Measurements from ENCODE around the gene TEX19.
"Not testable (repeated sequence)": the region's sequence is repeated elsewhere in the genome, so short reads cannot be mapped to it uniquely, and the experiment has no call there.

TEX19 gene

DNA sequence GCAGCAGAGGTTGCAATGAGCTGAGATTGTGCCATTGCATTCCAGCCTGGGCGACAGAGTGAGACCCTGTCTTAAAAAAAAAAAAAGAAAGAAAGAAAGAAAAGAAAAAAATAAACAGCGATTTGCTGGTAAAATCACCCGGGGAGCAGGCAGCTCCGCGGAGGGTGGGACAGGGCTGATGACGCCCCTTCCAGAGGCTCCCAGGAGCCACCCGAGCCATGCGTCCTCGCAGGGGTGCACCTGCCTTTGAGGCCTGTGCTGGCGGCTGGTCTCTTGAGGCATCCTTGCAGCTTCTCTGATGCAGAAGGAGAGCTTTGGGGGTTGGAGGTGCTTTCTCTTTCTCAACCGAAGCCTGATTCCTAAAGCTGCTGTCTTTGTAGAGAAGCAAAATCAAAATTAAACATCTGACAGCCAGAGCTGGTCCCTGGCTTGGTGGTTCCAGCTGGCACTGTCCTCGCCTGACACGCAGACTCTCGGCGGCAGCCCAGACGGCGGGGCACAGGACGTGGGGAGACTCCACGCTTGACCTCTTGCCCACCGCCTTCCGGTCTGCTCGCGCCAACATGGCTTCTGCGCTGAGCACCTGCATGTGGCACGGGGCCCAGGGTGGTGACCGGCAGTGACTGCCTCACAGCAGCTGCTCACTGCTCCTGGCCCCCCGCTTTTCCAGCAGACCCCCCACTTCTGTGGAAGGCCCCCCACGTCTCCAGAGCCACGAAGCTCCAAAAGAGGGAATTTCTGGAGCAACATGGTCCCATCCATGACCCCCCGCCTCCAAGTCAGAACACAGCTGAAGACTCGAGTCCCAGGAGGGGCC, 19.1 kb downstream of the TEX19 start:
- no peak for DNase-seq

DNA sequence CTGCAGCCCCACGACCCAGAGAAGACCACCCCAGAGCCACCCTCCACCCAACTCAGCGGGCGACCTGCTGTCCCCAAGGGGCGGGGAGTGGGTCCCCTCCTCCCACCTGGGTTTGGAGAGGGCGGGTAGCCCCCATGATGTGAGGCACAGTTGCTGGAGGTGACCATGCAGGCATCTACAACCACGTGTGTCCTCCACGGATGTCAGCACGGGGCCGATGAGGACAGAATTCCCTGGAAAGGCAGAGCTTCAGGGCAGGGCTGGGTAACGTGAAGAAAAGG, 19.6 kb downstream of the TEX19 start:
- no peak for DNase-seq

DNA sequence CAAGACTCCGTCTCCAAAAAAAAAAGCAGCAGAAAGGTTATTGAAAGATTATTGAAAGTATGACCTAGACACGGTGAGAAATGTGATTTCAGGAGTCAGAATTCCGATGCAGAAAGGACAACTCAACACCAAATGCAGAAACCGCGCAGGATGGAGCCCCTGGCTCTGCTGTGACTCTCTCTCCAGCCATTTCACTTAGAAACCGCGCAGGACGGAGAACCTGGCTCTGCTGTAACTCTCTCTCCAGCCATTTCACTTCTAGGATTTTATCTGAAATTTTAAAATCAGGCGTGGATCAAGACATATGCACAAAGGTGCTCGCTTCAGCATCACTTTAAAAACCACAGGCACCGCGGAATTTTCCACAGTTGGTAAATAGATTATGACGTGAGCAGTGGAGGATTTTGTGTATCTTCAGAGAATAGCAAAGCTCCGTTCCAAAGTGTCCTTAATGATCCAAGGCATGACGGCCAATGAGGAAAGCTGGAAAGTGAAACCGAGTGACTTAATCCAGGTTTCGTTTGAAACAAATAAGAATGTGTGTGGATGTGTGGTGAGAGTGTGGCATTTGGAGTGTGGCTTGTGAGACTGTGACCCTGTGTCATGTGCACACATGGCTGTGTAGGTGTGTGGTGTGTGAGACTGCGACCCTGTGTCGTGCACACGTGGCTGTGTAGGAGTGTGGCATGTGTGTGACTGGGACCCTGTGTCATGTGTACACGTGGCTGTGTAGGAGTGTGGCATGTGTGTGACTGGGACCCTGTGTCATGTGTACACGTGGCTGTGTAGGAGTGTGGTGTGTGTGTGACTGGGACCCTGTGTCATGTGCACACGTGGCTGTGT, 22.0 kb downstream of the TEX19 start:
- DNase-seq = no peak

DNA sequence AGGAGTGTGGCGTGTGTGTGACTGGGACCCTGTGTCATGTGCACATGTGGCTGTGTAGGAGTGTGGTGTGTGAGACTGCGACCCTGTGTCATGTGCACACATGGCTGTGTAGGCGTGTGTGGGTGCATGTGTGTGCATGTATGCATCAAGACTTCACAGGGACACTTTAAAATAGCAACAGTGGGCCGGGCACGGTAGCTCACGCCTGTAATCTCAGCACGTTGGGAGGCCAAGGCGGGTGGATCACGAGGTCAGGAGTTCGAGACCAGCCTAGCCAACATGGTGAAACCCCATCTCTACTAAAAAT, 22.6 kb downstream of the TEX19 start:
- not testable (repeated sequence) for DNase-seq

DNA sequence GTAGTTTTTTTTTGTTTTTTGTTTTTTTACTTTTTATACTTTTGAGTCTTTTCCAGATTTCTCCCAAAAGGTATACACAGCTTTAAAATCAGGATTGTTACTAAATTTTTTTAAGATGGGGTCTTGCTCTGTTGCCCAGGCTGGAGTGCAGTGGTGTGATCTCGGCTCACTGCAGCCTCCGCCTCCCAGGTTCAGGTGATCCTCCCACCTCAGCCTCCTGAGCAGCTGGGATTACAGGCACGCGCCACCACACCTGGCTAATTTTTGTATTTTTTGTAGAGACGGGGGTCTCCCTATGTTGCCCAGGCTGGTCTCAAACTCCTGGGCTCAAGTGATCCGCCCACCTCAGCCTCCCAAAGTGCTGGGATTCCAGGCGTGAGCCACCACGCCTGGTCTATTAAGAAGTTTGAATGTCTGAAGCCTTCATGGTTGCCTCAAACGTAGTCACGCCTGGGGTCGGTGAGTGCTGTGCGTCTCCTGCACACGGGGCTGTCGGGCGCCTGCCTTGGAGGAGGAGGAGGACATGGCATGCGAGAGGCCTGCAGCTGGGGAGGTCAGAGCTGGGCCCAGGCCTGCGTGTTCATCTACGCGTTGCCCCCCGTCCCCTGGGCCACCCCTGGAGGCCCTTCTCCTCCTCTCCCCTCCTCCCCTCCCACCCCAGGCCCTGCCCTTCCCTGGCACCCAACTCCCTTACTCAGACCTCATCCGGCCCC, 23.3 kb downstream of the TEX19 start:
- not testable (repeated sequence) for DNase-seq

DNA sequence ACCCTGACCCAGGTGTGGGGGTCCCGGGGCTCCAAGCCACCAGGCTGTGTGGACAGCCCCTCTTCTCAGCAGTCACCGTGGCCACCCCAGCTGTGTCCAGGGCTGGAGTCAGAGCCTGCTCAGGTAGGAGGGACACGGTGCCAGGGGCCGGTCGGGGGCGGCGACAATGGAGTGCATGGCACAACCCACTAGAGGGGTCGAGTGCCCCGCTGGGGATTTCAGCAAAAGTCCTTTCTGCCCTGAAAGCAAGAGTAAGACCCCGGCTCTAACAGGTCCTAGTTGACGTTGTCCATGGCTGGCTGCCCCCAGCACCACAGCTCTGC, 23.8 kb downstream of the TEX19 start:
- DNase-seq = no peak

DNA sequence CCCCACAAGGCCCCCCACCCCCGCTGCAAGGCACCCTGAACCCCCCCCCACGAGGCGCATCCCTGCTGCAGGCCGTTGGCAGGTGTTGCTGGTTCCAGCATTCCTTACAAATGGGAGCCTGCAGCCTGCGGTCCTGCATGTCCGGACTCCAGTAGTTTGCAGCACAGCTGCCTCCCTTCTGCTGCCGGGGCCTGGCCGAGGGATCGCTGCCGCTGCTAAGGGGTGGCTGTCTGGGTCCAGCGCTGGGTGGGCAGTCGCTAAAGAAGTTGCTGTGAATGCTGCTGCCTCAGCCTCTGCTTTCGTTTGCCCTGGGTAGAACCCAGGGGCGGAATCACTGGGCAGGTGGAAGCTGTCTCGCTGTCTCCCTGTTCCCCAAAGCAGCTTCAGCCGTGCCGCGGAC, 24.4 kb downstream of the TEX19 start:
- DNase-seq = no peak

DNA sequence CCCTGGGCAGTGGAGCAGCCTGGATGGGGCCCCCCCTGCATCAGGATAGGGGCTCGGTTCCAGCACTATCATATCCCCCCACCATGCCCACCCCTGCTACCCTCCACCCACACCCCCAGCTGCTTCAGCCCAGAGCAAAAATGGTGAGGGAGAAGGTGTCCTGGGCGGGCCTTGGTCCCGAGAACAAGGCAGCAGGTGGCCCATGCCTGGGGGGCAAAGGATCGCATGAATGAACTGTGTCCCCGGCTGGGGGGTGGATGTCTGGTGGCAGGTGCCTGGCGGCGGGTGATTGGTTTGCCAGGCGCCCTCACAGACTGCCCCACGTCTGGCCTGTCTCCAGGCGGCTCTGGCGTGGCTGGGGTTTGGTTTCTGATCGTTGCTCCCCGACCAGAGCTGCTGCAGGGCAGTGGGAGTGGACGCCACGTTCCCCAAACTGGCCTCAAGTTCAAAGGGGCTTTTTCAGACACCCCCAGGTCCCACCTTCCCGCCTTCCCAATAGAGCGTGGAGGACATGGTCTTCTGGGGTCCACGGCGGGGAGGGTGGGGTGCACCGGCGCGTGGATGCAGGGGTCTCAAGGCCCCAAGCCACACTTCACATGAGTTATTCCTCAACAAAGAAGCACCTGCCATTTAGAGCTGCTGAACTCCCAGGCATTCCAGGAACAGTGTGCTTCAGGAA, 25.1 kb downstream of the TEX19 start:
- no peak for DNase-seq

DNA sequence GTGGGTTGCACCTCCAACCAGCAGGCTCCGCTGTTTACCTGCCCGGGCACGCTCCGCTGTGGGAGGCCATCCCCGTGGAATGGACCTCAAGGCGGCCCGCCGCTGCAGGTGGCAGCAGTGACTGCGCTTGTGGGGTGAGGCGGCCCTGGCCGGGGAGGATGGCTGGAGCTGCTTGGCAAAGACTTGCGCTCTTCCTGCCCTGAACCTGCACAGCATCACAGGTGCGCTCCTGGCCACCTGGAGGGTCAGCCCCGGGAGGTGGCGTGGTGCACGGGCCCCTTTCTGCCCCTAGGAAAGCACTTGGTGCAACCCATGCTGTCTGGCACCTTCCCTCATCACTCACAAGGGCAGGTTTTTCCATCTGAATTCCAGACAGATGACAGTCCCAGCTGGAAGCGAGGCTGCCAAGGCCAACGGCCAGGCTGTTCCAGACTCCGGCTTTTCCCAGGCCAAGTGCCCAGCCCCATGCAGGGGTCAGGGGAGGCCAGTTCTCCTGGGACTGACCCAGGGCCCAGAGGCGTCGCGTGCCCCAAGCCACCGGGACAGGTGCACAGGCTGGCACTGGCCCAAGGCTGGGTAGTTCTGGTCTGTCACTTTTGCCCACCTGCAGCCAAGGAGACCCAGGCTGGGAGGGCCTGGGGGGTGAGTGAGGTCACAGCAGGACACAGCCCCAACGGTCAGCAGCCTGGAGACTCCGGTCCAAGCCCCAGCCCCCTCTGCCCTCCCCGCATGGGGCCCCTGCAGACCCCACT, 25.9 kb downstream of the TEX19 start:
- DNase-seq = no peak

DNA sequence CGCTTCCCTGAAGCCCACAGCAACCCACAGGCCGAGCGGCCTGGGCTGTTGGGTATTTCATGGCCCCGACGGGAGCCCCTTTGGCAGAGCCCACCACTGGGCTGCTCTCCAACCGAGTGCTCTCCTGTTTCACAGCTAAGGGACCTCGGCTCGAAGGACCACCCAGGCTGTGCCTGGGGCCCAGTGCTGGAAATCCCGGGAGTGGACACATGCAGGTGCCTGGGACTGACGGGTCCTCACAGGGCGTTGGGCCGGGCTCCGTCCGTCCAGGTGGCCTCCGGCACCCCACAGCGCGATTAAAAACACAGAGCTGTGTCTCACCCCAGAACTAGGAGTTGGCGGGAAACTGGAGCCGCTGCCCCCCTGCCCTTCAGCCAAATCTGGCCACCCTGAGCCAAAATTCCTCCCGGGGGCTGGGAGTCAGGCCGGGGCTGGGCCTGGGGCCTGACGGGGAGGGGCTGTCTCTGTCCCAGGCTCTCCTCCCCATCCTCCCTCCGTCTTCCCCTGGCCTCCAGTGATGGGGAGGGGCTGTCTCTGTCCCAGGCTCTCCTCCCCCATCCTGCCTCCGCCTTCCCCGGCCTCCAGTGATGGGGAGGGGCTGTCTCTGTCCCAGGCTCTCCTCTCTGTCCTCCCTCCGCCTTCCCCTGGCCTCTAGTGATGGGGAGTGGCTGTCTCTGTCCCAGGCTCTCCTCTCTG, 26.7 kb downstream of the TEX19 start:
- DNase-seq = no peak

DNA sequence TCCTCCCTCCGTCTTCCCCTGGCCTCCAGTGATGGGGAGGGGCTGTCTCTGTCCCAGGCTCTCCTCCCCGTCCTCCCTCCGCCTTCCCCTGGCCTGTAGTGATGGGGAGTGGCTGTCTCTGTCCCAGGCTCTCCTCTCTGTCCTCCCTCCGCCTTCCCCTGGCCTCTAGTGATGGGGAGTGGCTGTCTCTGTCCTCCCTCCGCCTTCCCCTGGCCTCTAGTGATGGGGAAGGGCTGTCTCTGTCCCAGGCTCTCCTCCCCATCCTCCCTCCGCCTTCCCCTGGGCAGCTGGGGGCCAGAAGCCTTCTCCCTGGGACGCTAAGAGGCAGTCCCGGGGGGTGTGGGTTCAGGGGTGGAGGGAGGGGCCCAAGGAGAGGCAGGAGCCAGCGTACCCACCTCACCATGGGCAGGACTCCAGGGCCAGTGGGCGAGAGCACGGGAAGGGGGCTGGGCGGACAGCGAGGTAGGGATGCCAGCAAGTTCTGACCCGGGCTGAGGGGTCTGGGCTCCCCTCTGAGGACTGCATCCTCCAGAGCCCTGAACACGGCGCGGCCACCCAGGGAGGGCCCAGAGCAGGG, 27.3 kb downstream of the TEX19 start:
- no peak for DNase-seq

DNA sequence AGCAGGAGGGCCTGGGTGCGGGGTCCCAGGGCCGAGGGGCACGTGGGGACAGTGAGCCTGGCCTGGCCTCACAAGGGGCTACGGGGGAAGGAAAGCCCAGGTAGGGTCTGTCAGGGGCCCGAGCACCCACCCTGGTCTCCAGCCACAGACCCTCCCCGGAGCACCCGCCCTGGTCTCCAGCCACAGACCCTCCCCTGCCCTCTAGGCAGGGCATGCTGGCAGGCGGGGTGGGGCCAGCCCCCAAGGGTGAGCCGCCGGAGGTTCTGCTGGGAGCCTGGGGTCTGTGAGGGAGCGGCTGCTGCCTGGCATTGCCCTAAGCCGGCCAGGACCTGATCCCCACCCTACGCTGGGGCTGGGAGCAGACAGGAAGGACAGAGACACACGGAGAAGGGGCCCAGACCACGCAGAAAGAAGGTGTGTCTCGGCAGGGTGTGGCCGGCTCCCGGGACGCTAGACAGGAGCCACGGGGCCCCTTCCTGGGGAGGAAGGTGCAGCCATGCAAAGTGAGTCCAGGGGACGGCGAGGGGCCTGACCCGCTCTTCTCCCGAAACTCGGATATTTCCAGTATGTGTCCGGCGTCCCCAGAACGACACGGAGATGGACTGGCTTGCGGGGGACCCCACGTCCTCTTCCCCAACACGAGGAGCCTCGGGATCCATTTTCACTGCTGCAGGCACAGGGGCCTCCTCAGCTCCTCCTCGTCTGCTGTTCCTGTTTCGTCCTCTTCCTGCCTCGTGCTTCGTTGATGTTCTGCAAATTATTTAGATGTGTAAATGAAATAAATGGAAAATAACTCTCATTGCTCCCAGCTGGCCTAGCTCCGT, 28.0 kb downstream of the TEX19 start:
- no peak for DNase-seq

DNA sequence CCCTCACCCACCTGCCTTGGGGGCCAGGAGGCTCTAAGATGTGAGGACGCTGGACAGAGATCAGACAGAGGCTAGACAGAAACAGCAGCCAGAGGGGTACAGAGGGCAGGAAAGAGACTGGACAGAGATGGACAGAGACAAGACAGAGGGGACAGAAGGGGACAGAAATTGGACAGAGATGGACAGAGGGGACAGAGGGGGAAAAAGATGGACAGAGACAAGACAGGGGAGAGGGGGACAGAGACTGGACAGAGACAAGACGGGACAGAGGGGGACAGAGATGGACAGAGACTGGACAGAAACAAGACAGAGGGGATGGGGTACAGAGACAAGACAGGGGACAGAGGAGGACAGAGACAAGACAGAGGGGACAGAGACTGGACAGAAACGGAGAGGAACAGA, 28.7 kb downstream of the TEX19 start:
- no peak for DNase-seq

DNA sequence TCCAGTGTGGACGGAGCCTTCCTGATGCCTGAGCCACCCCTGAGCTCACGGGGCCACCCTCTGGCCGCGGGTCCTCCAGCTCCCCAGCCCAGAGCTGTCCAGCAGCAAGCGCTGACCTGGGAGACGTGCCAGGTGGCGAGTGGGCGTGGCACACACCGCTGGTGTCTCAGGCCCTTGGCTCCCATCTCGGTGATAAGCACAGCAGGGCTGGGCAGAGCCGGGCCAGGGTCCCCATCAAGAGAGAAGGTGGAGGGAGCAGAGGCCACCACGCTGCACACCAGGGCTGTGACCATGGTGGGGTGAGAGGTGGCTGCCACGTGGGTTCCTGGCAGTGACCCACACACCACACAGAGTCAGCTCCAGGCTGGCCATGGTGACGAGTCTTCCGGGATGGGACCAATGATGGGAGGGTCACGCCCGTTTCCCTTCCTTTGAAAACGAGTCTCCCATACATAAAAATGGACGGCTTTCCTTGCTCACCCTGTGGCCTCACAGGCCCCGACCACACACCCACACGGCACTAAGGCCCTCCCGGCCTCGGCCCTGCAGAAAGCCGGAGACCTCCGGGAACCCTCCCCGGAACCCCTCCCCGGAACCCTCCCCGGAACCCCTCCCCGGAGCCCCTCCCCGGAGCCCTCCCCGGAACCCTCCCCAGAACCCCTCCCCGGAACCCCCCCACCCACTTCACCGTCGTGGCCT, 29.3 kb downstream of the TEX19 start:
- no peak for DNase-seq

DNA sequence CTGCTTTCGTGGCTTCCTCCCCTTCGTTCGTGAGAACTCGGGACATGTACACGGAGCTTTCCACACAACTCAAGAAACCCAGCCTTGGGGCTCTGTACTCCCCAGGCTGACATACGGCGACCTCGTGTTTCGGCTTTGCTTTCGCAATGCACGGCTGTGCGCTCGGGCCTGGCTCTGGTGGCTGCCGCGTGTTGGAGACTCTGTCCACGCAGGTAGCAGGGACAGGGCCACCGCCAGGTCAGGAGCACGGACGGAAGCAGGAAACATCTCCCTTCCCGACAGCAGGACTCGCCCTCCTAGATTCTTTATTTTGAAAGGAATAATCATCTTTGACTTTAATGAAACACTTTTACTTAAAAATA, 29.9 kb downstream of the TEX19 start:
- DNase-seq = no peak

DNA sequence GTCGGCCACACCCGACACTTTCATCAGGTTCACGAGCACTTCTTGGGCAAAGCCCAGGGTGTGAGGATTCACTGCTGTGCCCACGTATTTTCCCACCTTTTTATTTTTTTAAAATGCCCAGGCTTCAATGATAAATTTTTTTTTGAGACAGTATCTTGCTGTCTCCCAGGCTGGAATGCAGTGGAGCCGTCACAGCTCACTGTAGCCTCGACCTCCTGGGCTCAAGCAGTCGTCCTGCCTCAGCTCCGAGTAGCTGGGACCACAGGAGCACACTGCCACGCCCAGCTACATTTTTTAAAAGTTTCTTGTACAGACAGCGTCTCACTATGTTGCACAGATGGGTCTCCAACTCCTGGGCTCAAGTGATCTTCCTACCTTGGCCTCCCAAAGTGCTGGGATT, 30.3 kb downstream of the TEX19 start:
- no peak for DNase-seq

DNA sequence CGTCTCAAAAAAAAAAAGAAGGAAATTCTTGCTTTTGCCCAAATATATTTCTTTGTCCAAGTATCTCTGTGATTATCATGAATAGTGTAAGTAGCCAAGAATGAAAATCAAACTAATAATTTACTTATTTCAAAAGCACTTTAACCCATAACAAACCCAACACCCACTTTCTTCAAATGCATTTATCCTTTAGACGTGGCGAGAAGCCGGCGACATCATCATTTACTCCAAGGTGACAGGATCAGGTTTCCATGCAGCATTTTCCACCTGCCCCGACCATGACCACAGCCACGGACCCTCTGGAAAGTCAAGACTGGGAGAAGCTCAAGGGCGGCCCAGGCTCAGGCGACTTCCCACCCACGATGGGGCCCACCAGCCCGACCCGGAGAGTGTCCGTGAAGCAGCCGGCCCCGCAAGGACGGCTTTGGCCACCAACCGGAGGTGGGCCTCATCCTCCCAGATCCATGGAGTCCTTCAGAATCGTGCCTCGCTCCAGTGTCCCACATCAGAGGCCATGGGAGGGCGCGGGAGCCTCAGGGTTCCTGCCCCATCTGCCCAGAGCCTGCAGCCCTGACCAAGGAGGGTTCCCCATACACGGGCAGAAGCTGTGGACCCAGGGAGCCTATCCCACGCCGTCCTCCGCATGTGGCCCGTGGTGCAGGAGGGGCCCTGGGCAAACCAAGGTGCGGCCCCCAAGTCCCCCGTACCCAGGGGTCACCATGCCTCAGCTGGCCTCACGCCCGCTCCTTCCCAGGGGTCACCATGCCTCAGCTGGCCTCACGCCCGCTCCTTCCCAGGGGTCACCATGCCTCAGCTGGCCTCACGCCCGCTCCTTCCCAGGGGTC, 31.2 kb downstream of the TEX19 start:
- DNase-seq = no peak

DNA sequence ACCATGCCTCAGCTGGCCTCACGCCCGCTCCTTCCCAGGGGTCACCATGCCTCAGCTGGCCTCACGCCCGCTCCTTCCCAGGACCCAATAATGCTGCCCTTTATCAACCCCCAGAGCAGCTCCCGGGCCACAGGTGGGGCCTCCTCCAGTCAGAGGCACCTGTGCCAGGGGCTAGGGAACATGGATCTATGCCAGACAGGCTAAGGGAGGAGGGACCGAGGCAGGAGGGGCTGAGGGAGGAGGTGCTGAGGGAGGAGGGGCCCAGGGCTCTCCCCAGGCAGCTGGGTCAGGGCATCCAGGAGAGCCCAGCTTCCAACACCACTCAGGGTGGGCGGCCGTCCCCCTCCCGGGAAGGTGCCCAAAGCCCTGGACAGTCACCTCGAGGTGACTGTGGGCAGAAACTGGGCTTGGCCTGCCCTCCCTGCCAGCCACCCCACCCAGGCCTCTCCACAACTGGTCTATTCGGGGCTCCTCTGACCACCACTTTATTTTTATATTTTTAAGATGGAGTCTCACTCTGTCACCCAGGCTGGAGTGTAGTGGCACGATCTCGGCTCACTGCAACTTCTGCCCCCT, 31.9 kb downstream of the TEX19 start:
- DNase-seq = no peak

DNA sequence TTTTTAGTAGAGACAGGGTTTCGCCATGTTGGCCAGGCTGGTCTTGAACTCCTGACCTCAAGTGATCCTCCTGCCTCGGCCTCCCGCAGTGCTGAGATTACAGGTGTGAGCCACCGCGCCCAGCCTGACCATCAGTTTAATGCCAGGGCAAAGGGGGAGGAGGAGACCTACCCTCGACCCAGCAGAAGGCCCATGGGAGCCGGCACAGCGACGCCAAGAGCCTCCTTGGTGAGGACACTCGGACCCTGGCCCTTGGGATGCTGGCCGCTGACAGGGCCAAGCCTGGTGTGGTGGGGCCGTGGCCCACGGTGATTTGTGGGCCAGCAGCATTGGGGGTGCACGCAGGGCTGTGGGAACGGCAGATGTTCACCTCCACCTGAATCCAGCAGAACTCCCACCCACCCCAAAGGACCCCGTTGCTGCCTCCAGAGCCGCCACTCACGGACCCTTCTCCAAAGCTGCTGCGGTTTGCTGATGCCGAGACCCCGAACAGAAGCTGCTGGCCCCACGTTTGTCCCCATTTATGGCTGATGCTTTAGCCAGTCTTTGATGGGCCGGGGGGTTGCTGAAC, 32.5 kb downstream of the TEX19 start:
- no peak for DNase-seq
